ENCODE data around the gene ARID3A. TPM values are rescaled to one million over a fixed set of nuclear protein-coding genes. Genes with fewer than 3 reads are reported as not detected.

Gene ARID3A
- total and polyA plus RNA-seq, 2 of the 4 experiments (the other 2 are of a cell fraction), result 16.0 to 23.1 TPM

- TF ChIP-seq CTCF (conservative IDR thresholded peaks at IDR 0.05; ENCODE audit: low read depth, low read length), result no peak
Observed at GRCh38 chr19:918152-918437, 7.7 kb upstream of the ARID3A start (continued).

GRCh38 chr19:918481-919198 lies 7.2 kb upstream of the ARID3A start:
- POLR2A ChIA-PET (ENCODE audit: unreplicated experiment), result no interaction called here
- DNase-seq, result no peak

More at GRCh38 chr19:918481-919198, 7.2 kb upstream of the ARID3A start:
- intact Hi-C loops (cut with micrococcal nuclease), result no loop called here
- H3K27me3 ChIP-seq (ENCODE audit: control insufficient read depth, insufficient read depth, low read length), result peaks cover 38% of the 10 kb centered on the region
- no peak overlapping the region for H3K9ac ChIP-seq (ENCODE audit: low read depth, low read length)
- no peak overlapping the region for H3K56ac ChIP-seq (ENCODE audit: extremely low read depth, insufficient read depth, low read length)
- peaks cover 7% of the 10 kb centered on the region for H3K4me1 ChIP-seq (ENCODE audit: control insufficient read depth, insufficient read depth, low read length)
- H3K9me1 ChIP-seq (ENCODE audit: insufficient read depth, low read length), result no peaks in the 10 kb centered on the region
- TF ChIP-seq FOS (IDR thresholded peaks at IDR 0.05; ENCODE audit: low read depth, low read length), result no peak
- H4K20me1 ChIP-seq (ENCODE audit: insufficient read depth, low read length), result no peaks in the 10 kb centered on the region
- CTCF ChIA-PET, result no interaction called here
- H2BK15ac ChIP-seq (ENCODE audit: low read depth, low read length), result no peak overlapping the region
- no peak overlapping the region for H3K4ac ChIP-seq (ENCODE audit: low read depth, low read length)
- BruUV-seq (replicated peaks), result no TSS peak
- H4K5ac ChIP-seq (ENCODE audit: low read depth, low read length), result no peak overlapping the region
- H3K27ac ChIP-seq (ENCODE audit: insufficient read depth, low read length), result no peak overlapping the region
- no peak overlapping the region for H4K91ac ChIP-seq (ENCODE audit: insufficient read depth, low read depth, low read length)
- H3K4me3 ChIP-seq (ENCODE audit: insufficient read depth, low read depth, low read length), result no peak overlapping the region
- dilution Hi-C loops (cut with HindIII; ENCODE audit: low sequenced_read_pairs, unreplicated experiment), result no loop called here
- in situ Hi-C loops (cut with MboI; ENCODE audit: low sequenced_read_pairs), result no loop called here
- H3K23ac ChIP-seq (ENCODE audit: low read depth, low read length), result no peak overlapping the region
- 2% methylated on average over 13 of the region's 58 CpGs; no CpG with 5 or more reads in 1 of the 2 experiments for WGBS, 2 experiments (ENCODE audit: extremely low coverage in 2 of 2, insufficient read length in 1 of 2)
- H3K14ac ChIP-seq (replicated peaks; ENCODE audit: low read depth, low read length), result no peak overlapping the region
- H2BK120ac ChIP-seq (ENCODE audit: low read depth, low read length), result no peak overlapping the region
- no peak overlapping the region for H2BK5ac ChIP-seq (ENCODE audit: low read depth, low read length, poor library complexity, severe bottlenecking)
- no peak for ATAC-seq (ENCODE audit: low read depth)
- no peak overlapping the region for H2AK9ac ChIP-seq (replicated peaks; ENCODE audit: low read depth, low read length, poor library complexity)
- H3K36me3 ChIP-seq (ENCODE audit: control insufficient read depth, insufficient read depth, low read length), result no peaks in the 10 kb centered on the region
- peaks cover 0 to 1% of the 10 kb centered on the region in 2 experiments; a peak in 1 of 4 replicates for H3K79me1 ChIP-seq (ENCODE audit: low read depth in 1 of 2, low read length in 2 of 2)
- H2AFZ ChIP-seq (replicated peaks; ENCODE audit: low read length, poor library complexity), result no peak overlapping the region
- no peaks in the 10 kb centered on the region for H3K9me3 ChIP-seq (ENCODE audit: control insufficient read depth, insufficient read depth, low read length)
- H2BK20ac ChIP-seq (ENCODE audit: low read depth, low read length), result no peak overlapping the region
- H2AK5ac ChIP-seq (ENCODE audit: low read depth, low read length), result no peak overlapping the region
- no peak overlapping the region for H3K4me2 ChIP-seq (ENCODE audit: low read depth, low read length)
- no peak overlapping the region for H3K18ac ChIP-seq (ENCODE audit: low read depth, low read length)
- no peak overlapping the region for H4K8ac ChIP-seq (ENCODE audit: low read depth in 2 of 2, low read length in 2 of 2)

Data from IMR-90 (cell line).